ENCODE data around the gene ARSG.
"Not testable (repeated sequence)": the region's sequence is repeated elsewhere in the genome, so short reads cannot be mapped to it uniquely, and the experiment has no call there.

DNA sequence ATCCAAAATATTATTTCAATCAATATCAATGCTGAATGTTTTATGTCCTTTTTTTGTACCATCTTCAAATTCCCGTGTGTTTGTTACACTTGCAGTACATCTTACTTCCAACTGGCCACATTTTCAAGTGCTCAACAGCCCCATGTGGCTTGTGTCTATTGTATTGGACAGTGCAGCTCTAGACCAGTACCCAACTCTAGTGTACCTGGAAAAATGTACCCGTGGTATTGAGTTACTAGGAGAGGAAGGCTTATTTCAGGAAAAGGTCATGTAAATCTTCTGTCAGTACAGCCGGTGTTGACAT is 31.7 kb upstream of the ARSG start:
- TF ChIP-seq, protein P1, sequence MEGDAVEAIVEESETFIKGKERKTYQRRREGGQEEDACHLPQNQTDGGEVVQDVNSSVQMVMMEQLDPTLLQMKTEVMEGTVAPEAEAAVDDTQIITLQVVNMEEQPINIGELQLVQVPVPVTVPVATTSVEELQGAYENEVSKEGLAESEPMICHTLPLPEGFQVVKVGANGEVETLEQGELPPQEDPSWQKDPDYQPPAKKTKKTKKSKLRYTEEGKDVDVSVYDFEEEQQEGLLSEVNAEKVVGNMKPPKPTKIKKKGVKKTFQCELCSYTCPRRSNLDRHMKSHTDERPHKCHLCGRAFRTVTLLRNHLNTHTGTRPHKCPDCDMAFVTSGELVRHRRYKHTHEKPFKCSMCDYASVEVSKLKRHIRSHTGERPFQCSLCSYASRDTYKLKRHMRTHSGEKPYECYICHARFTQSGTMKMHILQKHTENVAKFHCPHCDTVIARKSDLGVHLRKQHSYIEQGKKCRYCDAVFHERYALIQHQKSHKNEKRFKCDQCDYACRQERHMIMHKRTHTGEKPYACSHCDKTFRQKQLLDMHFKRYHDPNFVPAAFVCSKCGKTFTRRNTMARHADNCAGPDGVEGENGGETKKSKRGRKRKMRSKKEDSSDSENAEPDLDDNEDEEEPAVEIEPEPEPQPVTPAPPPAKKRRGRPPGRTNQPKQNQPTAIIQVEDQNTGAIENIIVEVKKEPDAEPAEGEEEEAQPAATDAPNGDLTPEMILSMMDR (IDR thresholded peaks at IDR 0.05; ENCODE audit: poor library complexity, severe bottlenecking), result not testable (repeated sequence)
- TF ChIP-seq EP300 (conservative IDR thresholded peaks at IDR 0.05; ENCODE audit: poor library complexity, severe bottlenecking); POLR2AphosphoS5 (IDR thresholded peaks at IDR 0.05); EZH2 (IDR thresholded peaks at IDR 0.05; ENCODE audit: borderline replicate concordance, insufficient read depth, low read length, poor library complexity, severe bottlenecking); SMC3 (conservative IDR thresholded peaks at IDR 0.05; ENCODE audit: poor library complexity); MXI1 (conservative IDR thresholded peaks at IDR 0.05; ENCODE audit: poor library complexity, severe bottlenecking); RAD21 (conservative IDR thresholded peaks at IDR 0.05): not testable (repeated sequence)
- TF ChIP-seq, protein P2, sequence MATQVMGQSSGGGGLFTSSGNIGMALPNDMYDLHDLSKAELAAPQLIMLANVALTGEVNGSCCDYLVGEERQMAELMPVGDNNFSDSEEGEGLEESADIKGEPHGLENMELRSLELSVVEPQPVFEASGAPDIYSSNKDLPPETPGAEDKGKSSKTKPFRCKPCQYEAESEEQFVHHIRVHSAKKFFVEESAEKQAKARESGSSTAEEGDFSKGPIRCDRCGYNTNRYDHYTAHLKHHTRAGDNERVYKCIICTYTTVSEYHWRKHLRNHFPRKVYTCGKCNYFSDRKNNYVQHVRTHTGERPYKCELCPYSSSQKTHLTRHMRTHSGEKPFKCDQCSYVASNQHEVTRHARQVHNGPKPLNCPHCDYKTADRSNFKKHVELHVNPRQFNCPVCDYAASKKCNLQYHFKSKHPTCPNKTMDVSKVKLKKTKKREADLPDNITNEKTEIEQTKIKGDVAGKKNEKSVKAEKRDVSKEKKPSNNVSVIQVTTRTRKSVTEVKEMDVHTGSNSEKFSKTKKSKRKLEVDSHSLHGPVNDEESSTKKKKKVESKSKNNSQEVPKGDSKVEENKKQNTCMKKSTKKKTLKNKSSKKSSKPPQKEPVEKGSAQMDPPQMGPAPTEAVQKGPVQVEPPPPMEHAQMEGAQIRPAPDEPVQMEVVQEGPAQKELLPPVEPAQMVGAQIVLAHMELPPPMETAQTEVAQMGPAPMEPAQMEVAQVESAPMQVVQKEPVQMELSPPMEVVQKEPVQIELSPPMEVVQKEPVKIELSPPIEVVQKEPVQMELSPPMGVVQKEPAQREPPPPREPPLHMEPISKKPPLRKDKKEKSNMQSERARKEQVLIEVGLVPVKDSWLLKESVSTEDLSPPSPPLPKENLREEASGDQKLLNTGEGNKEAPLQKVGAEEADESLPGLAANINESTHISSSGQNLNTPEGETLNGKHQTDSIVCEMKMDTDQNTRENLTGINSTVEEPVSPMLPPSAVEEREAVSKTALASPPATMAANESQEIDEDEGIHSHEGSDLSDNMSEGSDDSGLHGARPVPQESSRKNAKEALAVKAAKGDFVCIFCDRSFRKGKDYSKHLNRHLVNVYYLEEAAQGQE (IDR thresholded peaks at IDR 0.05; ENCODE audit: borderline replicate concordance), result not testable (repeated sequence)
